Activated CD4-positive, alpha-beta T cell treated with anti-CD3 and anti-CD28 coated beads for 4 hours (primary cell): ENCODE results near the gene LAMB3.

Experiments used
- DNase-seq, 2 donors: peaks; one replicate each; pipeline ENCODE4 v3.0.0-alpha.2; 2020

Gene LAMB3

GRCh38 chr1:209630383-209631225 is 21.6 kb downstream of the LAMB3 start:
- DNase-seq = no peak

DNA sequence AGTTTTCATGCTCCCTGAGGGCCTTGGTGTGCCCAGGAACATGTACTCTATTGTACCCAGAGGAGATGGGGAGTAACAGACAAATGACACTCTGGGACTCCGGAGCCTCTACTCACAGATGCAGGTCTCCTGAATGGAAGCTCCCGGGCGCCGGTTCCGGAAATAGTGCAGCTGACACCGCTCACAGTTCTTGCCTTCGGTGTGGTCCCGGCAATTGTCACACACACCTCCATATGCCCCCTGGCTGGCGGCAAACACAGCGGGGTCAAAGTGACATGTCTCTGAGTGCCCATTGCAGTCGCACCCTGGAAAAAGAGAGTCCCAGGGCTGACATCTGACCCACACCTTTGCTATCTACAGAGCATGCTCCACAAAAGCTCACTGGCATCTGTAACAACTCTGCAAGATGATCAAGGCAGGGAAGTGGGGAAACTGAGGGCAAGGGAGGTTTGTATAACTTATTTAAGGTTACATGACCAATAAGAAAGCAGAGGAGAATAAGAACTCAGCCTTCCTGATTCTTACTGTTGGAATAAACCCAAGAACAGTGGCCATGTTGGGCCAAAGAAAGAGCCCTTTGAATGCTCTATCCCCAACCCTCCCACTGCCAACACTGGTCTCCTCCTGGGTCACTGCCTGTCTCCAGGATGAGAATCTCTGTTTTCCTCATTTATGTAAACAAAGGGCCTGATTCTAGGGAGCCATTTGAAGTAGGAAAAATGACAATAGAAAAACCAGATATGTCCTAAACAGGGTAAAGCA is 22.4 kb downstream of the LAMB3 start:
- no peak for DNase-seq

DNA sequence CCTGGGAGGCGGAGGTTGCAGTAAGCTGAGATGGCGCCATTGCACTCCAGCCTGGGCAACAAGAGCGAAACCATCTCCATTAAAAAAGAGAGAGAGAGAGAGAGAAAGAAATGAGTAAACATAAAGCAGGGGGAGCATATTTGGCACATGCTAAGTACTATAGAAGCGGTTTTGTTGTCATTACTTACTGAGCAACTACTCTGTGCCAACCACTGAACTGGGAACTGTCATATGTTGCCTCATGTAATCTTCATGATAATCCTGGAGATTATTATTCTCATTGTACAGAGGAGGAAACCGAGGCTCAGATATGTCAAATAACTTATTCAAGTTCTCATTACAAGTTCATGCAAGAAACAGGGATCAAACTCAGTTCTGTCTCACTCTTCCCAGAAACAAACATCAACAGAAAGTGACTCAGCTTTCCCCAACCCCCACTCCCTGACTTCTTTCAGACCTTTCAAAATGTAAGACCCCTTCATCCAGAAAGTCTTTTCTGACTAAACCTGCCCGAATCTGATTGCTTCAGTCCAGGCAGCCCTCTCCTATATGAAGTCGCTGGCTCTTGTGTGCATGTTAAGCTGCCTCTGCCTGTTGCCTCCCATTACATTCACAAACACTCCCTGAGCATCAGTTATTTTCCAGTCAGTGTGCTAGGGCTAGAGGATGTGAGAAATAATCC is 23.5 kb downstream of the LAMB3 start:
- DNase-seq = no peak

- DNase-seq = peak; percentile 62 to 80
Measured at GRCh38 chr1:209627732-209628196, 24.5 kb downstream of the LAMB3 start.

DNA sequence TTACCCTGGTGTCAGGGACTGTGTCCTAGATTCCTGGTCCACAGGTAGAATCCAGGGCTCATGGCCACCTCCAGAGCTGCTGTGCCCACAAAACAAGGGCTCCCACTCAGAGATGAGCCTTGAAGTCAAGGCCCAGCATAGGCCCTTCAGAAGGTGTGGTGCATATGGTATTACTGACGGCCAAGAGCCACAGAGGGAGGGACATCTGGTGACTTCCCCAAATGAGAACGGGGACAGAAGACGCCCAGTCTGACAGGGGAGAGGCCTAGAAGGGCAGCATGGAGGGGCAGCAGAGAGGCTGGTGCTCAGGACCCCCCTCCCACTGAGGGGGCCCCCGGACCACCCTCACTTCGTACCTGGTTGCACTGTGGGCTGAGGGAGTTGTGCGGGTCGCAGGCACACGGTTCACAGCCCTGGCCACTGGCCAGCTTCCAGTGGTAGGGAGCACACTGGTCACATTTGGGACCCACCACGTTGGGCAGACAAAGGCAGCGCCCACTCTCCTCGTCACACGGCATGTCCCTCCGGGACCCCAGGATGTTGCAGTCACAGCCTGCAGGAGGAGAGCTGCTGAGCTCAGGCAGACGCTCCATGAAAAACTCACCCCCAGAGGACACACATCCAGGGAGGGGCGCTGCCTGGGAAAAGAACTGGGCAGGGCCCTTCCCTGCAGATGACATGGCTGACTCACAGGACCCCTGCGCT is 25.0 kb downstream of the LAMB3 start:
- DNase-seq = no peak

- DNase-seq = no peak
Measured at GRCh38 chr1:209626346-209627026, 25.7 kb downstream of the LAMB3 start.

GRCh38 chr1:209625791-209626285 is 26.4 kb downstream of the LAMB3 start:
- DNase-seq = no peak

GRCh38 chr1:209624558-209625549 is 27.4 kb downstream of the LAMB3 start:
- DNase-seq = no peak

DNA sequence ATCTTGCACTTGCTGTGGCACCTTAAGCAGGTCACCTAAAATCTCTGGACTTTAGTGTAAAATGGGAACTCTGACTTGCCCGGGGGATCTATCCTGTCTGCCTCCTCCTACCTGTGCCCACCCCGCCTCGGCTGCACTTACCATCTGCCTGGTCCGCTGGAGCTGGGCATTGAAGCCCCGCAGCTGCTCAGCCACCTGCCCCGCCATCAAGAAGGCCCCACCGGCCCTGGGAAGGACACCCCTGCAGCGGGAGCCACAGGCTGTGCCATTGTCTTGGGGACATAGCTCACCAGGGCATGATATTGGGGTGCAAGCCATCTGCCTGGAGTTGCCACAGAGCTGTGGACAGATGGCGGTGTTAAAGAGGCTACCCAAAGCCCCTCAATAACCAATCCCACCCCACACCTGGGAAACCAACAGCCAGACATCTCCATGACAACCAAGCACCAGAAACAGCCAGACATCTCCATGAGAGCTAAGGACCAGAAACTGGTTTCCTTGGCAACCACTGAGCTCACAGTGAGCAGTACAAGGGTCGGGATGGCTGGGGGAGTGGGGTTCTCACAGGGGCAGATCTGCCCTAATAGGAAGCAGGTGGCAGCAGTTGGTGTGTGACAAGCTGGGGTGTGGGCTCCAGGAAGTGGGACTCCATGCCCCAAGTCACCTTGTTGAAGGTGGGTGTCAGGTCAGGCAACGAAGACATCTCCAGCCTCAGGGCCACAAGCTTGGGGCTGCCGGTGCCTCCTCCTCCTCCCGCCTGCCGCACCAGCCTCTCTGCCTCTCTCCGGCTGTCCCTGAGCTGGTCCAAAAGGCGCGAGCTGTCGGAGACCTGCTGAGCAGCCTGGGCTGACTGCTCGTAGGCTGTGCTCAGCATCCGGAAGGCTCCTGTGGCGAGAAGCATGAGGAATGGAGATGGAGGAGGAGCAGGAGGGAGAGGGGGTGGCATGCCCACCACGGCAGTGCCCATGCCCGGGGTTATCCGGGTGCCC is 29.1 kb downstream of the LAMB3 start:
- no peak for DNase-seq

- DNase-seq = no peak
Measured at GRCh38 chr1:209621741-209622655, 30.2 kb downstream of the LAMB3 start.

GRCh38 chr1:209621286-209621685 is 30.9 kb downstream of the LAMB3 start:
- no peak for DNase-seq

DNA sequence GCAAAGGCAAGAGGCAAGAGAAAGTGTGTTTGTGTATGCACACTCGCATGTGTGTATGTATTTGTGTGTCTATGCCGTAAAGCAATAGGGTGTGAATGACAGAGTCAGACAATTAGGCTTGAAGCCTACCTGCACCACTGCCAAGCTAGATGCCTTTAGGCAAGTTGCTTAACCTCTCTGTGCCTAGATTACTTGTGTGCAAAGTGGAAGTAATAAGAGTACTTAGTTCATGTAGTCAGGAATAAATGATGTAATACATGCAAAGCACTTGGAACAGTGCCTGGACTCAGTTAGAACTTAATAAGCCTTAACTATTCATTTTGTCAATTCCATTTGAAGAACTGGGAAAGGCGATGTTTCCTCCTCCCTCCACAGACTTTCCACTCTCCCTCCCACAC is 31.7 kb downstream of the LAMB3 start:
- no peak for DNase-seq

DNA sequence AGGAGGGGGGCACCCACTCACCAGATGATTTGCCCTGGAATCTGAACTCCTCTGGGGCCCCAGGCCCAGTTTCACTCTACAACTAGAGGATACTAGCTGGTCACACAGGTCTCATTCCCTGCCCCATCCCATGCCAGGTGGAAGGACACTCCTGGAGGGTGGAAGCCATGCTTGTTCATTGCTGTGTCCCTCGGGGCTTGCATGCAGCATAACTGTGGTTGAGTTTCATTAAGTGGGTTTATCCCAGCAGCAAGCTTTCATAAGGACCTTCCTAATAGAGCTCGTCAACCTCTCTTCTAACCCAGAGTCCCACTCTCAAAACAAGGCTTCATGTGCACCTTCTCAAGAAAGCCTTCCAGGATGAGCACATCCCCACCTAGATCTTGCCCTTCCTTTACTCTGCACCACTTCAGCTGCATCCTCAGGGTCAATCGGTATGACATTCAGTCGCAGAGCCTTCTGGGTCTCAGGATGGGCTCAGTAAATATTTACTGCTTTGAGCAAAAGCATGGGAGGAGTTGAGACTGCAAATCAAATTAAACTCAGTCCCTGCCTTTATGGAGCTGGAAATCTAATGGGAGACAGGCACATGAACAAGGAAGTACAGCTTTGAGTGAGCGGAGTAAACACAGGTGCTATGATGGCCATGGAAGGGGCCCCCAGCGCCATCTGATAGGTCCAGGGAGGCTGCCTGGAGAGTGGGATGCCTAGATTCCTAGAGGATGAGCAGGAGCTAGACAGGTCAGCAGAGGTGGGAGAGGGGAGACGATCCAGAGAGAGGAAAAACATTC is 32.3 kb downstream of the LAMB3 start:
- DNase-seq = no peak

- DNase-seq = no peak
Measured at GRCh38 chr1:209618756-209619420, 33.3 kb downstream of the LAMB3 start.

DNA sequence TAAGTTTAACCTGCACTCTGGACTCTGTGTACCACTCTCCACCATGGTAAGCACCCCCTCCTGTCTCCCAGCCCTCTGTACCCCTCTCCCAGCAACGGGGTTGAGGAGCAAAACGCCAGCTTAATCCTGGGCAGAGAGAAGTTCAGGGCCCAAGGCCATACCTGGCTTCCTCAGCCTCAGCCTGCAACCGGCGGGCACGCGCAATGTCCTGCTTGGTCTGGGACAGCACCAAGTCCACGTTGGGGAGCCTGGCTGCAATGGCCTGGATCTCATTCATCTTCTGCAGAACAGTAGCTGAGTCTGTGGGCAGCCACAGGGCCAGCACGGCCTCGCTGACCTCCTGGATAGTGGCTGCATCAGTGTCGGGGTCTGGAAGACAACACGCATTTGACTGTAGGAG is 33.9 kb downstream of the LAMB3 start:
- no peak for DNase-seq

DNA sequence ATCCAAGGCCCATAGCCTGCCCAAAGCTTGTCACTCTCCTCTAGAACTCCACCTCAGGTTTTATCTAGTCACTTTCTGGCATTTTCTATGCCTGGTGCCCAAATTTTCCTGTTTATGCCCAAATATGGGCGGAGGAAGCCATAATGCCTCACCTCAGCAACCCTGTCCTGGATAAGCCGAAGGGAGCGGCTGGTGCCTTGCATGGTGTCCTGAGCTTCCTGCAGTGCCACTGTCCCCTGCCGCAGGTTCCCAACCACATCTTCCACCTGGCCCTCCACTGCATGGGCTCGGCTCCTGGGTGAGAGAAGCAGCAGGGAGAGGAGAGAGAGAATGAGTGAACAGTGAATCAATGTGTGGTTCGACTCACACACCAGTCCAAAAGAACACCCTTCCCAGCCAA is 34.5 kb downstream of the LAMB3 start:
- no peak for DNase-seq
